Adipose tissue (tissue), 3 donors: Measurements from ENCODE around the gene BUB3. TPM values are rescaled to one million over a fixed set of nuclear protein-coding genes. Genes with fewer than 3 reads are reported as not detected.

Source experiments
- H3K27ac ChIP-seq: one replicate; pipeline ENCODE4 v1.5.1; 2013; ENCODE audit warnings: low read depth, low read length
- WGBS, 3 donors: extraction: QIAGEN DNeasy Blood & Tissue Kit; methylation state at CpG; one replicate each; pipeline ENCODE4 v1.1.7; 2013; 5-methylcytosine and 5-hydroxymethylcytosine counted together
- polyA plus RNA-seq, 3 donors: library from polyadenylated mRNA; stranded (reverse); fragments of 200-250 nt; gene quantifications; one replicate each; pipeline ENCODE4 v1.2.3, GENCODE V29; 2013
- donor health status: healthy with polysubstance abuse.
- donor health status: Bipolar disorder and iron deficiency.
- donor health status: healthy.

The BUB3 gene
- polyA plus RNA-seq, 3 donors = 27.0 to 50.0 (median 36.4) TPM

DNA sequence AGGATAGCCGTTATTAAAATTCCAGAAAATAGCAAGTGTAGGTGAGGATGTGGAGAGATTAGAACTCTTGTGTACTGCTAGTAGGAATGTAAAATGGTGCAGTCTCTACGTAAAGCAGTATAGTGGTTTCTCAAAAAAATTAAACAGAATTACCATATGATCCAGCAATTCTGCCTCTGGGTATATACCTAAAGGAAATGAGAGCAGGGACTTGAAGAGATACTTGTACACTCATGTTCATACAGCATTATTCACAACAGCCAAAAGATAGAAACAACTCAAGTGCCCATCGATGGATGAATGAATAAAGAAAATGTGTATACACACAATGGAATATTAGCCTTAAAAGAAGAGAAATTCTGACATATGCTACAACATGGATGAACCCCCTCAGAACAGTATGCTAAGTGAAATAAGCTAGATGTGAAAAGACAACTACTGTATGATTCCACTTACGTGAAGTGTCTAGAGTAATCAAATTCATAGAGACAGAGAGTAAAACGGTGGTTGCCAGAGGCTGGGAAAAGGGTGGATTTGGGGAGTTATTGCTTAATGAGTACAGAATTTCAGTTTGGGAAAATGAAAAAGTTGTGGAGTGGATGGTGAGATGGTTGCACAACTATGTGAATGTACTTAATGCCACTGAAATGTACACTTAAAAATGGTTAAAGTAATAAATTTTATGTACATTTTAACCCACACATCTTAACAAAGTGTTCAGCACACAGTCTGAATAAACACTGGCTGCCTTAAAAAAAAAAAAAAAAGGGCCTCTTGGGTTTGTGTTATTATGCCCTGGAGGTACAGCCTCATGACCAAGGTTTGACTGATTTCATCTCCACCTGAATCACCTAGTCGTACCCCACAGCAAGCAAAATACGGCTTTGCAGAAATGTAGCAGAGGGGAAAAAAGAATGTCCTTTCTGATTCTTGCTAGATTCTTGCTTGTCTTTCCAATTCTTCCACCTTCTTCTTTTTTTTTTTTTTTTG lies 26.2 kb downstream of the BUB3 start:
- WGBS, 3 donors = 91 to 95% (median 94%) methylated on average over 7 of the region's 7 CpGs
- no peak overlapping the region for H3K27ac ChIP-seq

GRCh38 chr10:123183724-123184123 lies 29.5 kb downstream of the BUB3 start:
- H3K27ac ChIP-seq = no peak overlapping the region
- WGBS, 3 donors = 92 to 97% (median 97%) methylated on average over 2 of the region's 2 CpGs

- WGBS, 3 donors = 94 to 96% (median 95%) methylated on average over 5 of the region's 5 CpGs
- no peak overlapping the region for H3K27ac ChIP-seq
Measured at GRCh38 chr10:123187781-123188180, 33.6 kb downstream of the BUB3 start.

GRCh38 chr10:123191886-123192285 lies 37.7 kb downstream of the BUB3 start:
- no peak overlapping the region for H3K27ac ChIP-seq
- 87 to 92% (median 91%) methylated on average over 8 of the region's 8 CpGs for WGBS, 3 donors

DNA sequence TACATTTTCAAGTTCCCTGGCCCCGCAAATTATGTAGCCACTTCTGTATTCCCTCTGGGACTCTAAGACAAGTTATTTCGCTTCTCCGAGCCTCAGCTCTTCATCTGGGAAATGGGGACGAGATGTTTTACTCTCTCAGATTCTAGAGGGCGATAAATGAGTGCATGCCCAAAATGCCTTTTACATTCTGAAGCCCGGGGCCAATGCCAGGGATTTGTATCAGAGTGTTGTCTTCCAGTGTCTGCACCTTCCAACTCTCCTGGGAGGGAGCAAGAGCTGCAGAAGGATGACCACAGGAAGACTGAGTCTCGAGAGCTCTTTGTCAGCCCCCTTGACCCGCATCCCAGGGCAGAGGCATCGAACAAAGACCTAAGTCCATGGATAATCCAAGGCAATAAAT lies 39.9 kb downstream of the BUB3 start:
- H3K27ac ChIP-seq = no peak overlapping the region
- 94 to 95% (median 94%) methylated on average over 9 of the region's 9 CpGs for WGBS, 3 donors

GRCh38 chr10:123200531-123200930 lies 46.3 kb downstream of the BUB3 start:
- no peak overlapping the region for H3K27ac ChIP-seq
- 68 to 80% (median 78%) methylated on average over 6 of the region's 6 CpGs for WGBS, 3 donors

DNA sequence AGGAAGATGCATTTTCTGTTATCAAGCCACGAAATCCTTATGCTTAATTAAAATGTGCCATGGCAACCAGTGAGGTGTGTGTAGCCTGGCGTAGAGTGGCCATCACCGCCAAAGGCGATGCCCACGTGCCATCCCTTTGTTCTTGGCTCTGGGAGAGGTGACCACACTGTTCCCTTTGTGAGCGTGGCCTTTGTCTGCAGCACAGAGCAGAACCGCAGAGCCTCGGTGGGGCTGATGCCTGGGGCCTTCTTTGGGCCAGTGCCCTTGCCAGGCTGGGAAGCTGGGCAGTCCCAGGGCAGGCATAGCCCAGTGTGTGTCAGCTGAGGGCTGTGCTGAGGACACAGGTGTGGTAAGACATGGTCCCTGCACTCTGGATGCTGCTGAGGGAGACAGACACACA lies 48.3 kb downstream of the BUB3 start:
- H3K27ac ChIP-seq = no peak overlapping the region
- 88 to 96% (median 95%) methylated on average over 8 of the region's 8 CpGs for WGBS, 3 donors

GRCh38 chr10:123203393-123204126 lies 49.4 kb downstream of the BUB3 start:
- 87 to 93% (median 93%) methylated on average over 6 of the region's 6 CpGs for WGBS, 3 donors
- H3K27ac ChIP-seq = no peak overlapping the region

GRCh38 chr10:123204127-123204461 lies 49.9 kb downstream of the BUB3 start:
- 86 to 98% (median 91%) methylated on average over 1 of the region's 1 CpG for WGBS, 3 donors
- no peak overlapping the region for H3K27ac ChIP-seq

- H3K27ac ChIP-seq = no peak overlapping the region
- WGBS, 3 donors = 93 to 98% (median 96%) methylated on average over 3 of the region's 3 CpGs
Measured at GRCh38 chr10:123205041-123205440, 50.8 kb downstream of the BUB3 start.

GRCh38 chr10:123212063-123212462 lies 57.9 kb downstream of the BUB3 start:
- no peak overlapping the region for H3K27ac ChIP-seq
- WGBS, 3 donors = 89 to 100% (median 91%) methylated on average over 1 of the region's 1 CpG

- H3K27ac ChIP-seq = no peak overlapping the region
- WGBS, 3 donors = 60 to 84% (median 82%) methylated on average over 6 of the region's 6 CpGs
Measured at GRCh38 chr10:123212640-123213039, 58.4 kb downstream of the BUB3 start.

DNA sequence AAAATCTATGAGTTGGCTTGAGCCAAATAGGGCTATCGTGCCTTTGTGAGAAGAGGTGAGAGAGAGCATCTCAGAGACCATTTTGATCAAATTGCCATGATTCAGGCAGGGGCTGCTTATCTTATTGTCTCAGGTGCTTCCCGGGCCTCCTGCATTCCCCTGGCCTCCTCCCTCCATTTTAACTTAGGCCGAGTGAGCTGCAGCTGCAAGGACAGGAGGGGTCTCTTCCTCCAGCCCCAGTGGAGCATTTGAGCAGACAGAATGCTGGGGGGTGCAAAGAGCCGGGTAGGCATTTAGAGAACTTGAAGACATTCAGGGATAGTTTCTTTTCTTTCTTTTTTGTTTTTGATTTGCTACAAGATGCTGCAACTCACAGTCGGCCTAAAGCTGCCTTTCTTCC lies 59.0 kb downstream of the BUB3 start:
- 73 to 79% (median 78%) methylated on average over 5 of the region's 5 CpGs for WGBS, 3 donors
- no peak overlapping the region for H3K27ac ChIP-seq

Other genes starting within 250 kb of the BUB3 start
- not detected for gene FAM24A, start 243.8 kb upstream of the BUB3 start, polyA plus RNA-seq
- gene C10orf88, start 200.2 kb upstream of the BUB3 start, polyA plus RNA-seq = 1 to 10 TPM; 2.4 to 5.6 (median 3.0) TPM
- gene PSTK, start 174.0 kb upstream of the BUB3 start, polyA plus RNA-seq = 1 to 10 TPM; 1.7 to 5.1 (median 1.8) TPM
- 1 to 10 TPM; 4.3 to 8.3 (median 7.6) TPM for gene IKZF5, start 145.6 kb upstream of the BUB3 start, polyA plus RNA-seq
- gene ACADSB, start 145.4 kb upstream of the BUB3 start, polyA plus RNA-seq = 1 to 10 TPM; 4.5 to 9.6 (median 8.1) TPM
- under 1 TPM in 1 of 3 donors, not detected in 2; 0.67 TPM for gene HMX3, start 18.4 kb upstream of the BUB3 start, polyA plus RNA-seq
- under 1 TPM in 1 of 3 donors, not detected in 2; 0.03 TPM for gene HMX2, start 6.3 kb upstream of the BUB3 start, polyA plus RNA-seq